Activated CD8-positive, alpha-beta T cell treated with anti-CD3 and anti-CD28 coated beads for 36 hours (primary cell): Measurements from ENCODE around the gene LHX1. TPM values are rescaled to one million over a fixed set of nuclear protein-coding genes. Genes with fewer than 3 reads are reported as not detected.

Source experiments
- ATAC-seq: fragments of 200-7000 bp; cut with Tn5 transposase; one replicate; pipeline ENCODE4 v1.10.0; 2021; ENCODE audit warnings: mild to moderate bottlenecking, moderate library complexity
- CTCF ChIA-PET: fragments of 350-600 bp; sonication (Branson Sonifier 250); formaldehyde crosslinking; loops from one replicate; lab custom pipeline; 2021; ENCODE audit warnings: antibody characterized with exemption; lab: Charles Lee
- POLR2A ChIA-PET: fragments of 350-600 bp; sonication (Branson Sonifier 250); formaldehyde crosslinking; loops from one replicate; lab custom pipeline; 2021; ENCODE audit warnings: antibody characterized with exemption; lab: Charles Lee
- DNase-seq: peaks from one replicate; pipeline ENCODE4 v3.0.0-alpha.2; 2020
- H3K27ac Mint-ChIP-seq: one replicate; pipeline ENCODE4 v1.8.0; 2021; ENCODE audit warnings: mild to moderate bottlenecking, mixed read lengths
- H3K27me3 Mint-ChIP-seq: one replicate; pipeline ENCODE4 v1.8.0; 2021; ENCODE audit warnings: mixed read lengths
- H3K36me3 Mint-ChIP-seq: one replicate; pipeline ENCODE4 v1.8.0; 2021; ENCODE audit warnings: low read depth, mixed read lengths
- H3K4me1 Mint-ChIP-seq: one replicate; pipeline ENCODE4 v1.8.0; 2021; ENCODE audit warnings: low read depth, mixed read lengths
- H3K4me3 Mint-ChIP-seq: one replicate; pipeline ENCODE4 v1.8.0; 2021; ENCODE audit warnings: mild to moderate bottlenecking, moderate library complexity, mixed read lengths
- H3K9me3 Mint-ChIP-seq: one replicate; pipeline ENCODE4 v1.8.0; 2021; ENCODE audit warnings: mixed read lengths
- intact Hi-C: fragments of 100-400 bp; cut with micrococcal nuclease; formaldehyde crosslinking; loops from one replicate; pipeline ENCODE4 v1.10.0; 2022
- total RNA-seq, 2 experiments: library from RNA; stranded (reverse); gene quantifications; one replicate each; pipeline ENCODE4 v1.2.3, GENCODE V29; 2021
- TF ChIP-seq, protein P1 (sequence below): fragments of 200-600 bp; IDR thresholded peaks from one replicate; pipeline ENCODE4 v1.8.0; 2022; ENCODE audit warnings: antibody characterized with exemption, mild to moderate bottlenecking

LHX1 gene
- total RNA-seq, 2 experiments from 2014 or later = not detected

DNA sequence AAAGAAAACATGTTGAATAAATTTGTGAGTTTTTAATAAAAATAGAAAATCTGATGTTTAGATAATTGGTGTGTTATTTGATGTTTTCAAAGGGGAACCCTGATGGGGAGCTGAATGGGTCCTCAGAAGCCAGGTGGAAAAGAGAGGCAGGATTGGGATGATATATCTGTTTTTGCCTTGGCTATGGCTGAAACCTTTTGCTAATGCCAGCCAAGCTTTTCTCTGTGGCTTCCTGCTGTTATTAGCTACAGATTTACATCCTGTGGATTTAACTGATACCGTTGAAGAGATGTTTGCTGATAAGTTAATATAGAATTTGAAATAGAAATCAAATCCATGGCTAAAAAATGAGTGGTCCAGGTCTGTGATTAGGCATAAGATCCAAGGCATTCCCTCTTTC, 7.3 kb downstream of the LHX1 start:
- H3K27me3 Mint-ChIP-seq = peaks cover 65% of the 10 kb centered on the region

GRCh38 chr17:36945140-36945539, 7.9 kb downstream of the LHX1 start:
- DNase-seq (no peak), ATAC-seq (no peak)
- Mint-ChIP-seq H3K27me3 (peaks cover 60% of the 10 kb centered on the region), H3K4me3 (no peak overlapping the region), H3K9me3 (no peaks in the 10 kb centered on the region), H3K36me3 (peaks cover 11% of the 10 kb centered on the region), H3K27ac (no peak overlapping the region), H3K4me1 (peaks cover 34% of the 10 kb centered on the region)
- intact Hi-C loops = no loop called here
- CTCF ChIA-PET = interaction anchor here (1.3 to 1.4 kb wide), 2 partner anchors 222 to 343 kb away, joined by 3 read pairs; no protein-coding TSS in a partner anchor
- POLR2A ChIA-PET = no interaction called here
- TF ChIP-seq, protein P1, sequence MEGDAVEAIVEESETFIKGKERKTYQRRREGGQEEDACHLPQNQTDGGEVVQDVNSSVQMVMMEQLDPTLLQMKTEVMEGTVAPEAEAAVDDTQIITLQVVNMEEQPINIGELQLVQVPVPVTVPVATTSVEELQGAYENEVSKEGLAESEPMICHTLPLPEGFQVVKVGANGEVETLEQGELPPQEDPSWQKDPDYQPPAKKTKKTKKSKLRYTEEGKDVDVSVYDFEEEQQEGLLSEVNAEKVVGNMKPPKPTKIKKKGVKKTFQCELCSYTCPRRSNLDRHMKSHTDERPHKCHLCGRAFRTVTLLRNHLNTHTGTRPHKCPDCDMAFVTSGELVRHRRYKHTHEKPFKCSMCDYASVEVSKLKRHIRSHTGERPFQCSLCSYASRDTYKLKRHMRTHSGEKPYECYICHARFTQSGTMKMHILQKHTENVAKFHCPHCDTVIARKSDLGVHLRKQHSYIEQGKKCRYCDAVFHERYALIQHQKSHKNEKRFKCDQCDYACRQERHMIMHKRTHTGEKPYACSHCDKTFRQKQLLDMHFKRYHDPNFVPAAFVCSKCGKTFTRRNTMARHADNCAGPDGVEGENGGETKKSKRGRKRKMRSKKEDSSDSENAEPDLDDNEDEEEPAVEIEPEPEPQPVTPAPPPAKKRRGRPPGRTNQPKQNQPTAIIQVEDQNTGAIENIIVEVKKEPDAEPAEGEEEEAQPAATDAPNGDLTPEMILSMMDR = no peak

More for the DNA sequence above, 7.3 kb downstream of the LHX1 start:
- Mint-ChIP-seq H3K27ac (no peak overlapping the region), H3K36me3 (peaks cover 6% of the 10 kb centered on the region), H3K9me3 (no peaks in the 10 kb centered on the region), H3K4me3 (no peak overlapping the region), H3K4me1 (peaks cover 31% of the 10 kb centered on the region)
- intact Hi-C loops = no loop called here
- TF ChIP-seq, protein P1 = no peak
- ATAC-seq = no peak
- ChIA-PET POLR2A (no interaction called here), CTCF (interaction anchor here (1.3 to 1.4 kb wide), 2 partner anchors 222 to 342 kb away, joined by 3 read pairs; no protein-coding TSS in a partner anchor)
- no peak for DNase-seq

GRCh38 chr17:36945959-36946725, 8.9 kb downstream of the LHX1 start:
- intact Hi-C loops = no loop called here
- Mint-ChIP-seq H3K27me3 (peaks cover 50% of the 10 kb centered on the region), H3K4me1 (peaks cover 38% of the 10 kb centered on the region), H3K4me3 (no peak overlapping the region), H3K27ac (no peak overlapping the region), H3K9me3 (no peaks in the 10 kb centered on the region), H3K36me3 (peaks cover 21% of the 10 kb centered on the region)
- ChIA-PET POLR2A (no interaction called here), CTCF (interaction anchor here (1.3 kb wide), 1 partner anchor 344 kb away, joined by 3 read pairs; no protein-coding TSS in a partner anchor)
- no peak for ATAC-seq
- peak; percentile 6 for DNase-seq
- TF ChIP-seq, protein P1 = no peak

GRCh38 chr17:36946726-36947091, 9.4 kb downstream of the LHX1 start:
- no peak overlapping the region for H3K4me3 Mint-ChIP-seq
- DNase-seq = no peak
- ChIA-PET CTCF (no interaction called here), POLR2A (interaction anchor here (3.2 kb wide), 1 partner anchor 8 kb away, joined by 19 read pairs; the partner anchor contains the start of gene LHX1)
- ATAC-seq = no peak
- TF ChIP-seq, protein P1 = no peak
- H3K27me3 Mint-ChIP-seq = peaks cover 45% of the 10 kb centered on the region
- H3K36me3 Mint-ChIP-seq = peaks cover 22% of the 10 kb centered on the region
- no peak overlapping the region for H3K27ac Mint-ChIP-seq
- intact Hi-C loops = no loop called here
- peaks cover 37% of the 10 kb centered on the region for H3K4me1 Mint-ChIP-seq
- no peaks in the 10 kb centered on the region for H3K9me3 Mint-ChIP-seq
